PFSK-1 (cell line): ENCODE data around the gene FAM177B.

Source experiments
- POLR2AphosphoS5 ChIP-seq: IDR thresholded peaks from 2 replicates; pipeline ENCODE4 v1.6.1; 2012; ENCODE audit warnings: low read depth, mild to moderate bottlenecking, control low read depth, low read length, moderate library complexity
- SIN3A ChIP-seq: IDR thresholded peaks from 2 replicates; pipeline ENCODE4 v1.6.1; 2012; ENCODE audit warnings: mild to moderate bottlenecking, low read length, moderate library complexity, borderline replicate concordance; ENCODE audit not compliant: insufficient read depth
- TF ChIP-seq, protein P1 (sequence below), 2 experiments: IDR thresholded peaks; 2 replicates each; pipeline versions ENCODE4 v1.6.1 to v1.8.0; 2011 to 2012; ENCODE audit warnings: low read depth in 2 of 2, low read length in 2 of 2, control low read depth in 1 of 2, inconsistent platforms in 1 of 2, mild to moderate bottlenecking in 1 of 2, moderate library complexity in 1 of 2; ENCODE audit not compliant: insufficient read depth in 1 of 2

DNA sequence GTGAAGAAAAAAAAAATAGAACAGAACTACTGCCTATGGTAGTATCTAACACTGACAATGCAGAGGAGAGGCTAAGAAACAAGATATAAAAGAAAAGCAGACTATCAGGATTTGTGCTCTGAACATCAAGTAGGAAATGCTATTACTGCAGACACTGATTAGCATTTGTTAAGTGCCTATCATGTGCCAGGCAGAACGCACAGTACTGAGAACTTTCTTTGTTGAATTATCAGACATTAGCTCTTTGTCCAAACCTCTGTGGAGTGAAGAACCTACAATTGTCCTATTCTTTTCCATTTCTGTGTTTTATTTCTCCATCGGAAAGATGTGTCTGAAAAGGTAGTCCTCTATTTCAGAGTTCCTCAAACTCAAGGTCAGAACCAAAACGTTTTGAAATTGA is 47.4 kb downstream of the FAM177B start:
- TF ChIP-seq POLR2AphosphoS5 = no peak
- TF ChIP-seq, protein P1, sequence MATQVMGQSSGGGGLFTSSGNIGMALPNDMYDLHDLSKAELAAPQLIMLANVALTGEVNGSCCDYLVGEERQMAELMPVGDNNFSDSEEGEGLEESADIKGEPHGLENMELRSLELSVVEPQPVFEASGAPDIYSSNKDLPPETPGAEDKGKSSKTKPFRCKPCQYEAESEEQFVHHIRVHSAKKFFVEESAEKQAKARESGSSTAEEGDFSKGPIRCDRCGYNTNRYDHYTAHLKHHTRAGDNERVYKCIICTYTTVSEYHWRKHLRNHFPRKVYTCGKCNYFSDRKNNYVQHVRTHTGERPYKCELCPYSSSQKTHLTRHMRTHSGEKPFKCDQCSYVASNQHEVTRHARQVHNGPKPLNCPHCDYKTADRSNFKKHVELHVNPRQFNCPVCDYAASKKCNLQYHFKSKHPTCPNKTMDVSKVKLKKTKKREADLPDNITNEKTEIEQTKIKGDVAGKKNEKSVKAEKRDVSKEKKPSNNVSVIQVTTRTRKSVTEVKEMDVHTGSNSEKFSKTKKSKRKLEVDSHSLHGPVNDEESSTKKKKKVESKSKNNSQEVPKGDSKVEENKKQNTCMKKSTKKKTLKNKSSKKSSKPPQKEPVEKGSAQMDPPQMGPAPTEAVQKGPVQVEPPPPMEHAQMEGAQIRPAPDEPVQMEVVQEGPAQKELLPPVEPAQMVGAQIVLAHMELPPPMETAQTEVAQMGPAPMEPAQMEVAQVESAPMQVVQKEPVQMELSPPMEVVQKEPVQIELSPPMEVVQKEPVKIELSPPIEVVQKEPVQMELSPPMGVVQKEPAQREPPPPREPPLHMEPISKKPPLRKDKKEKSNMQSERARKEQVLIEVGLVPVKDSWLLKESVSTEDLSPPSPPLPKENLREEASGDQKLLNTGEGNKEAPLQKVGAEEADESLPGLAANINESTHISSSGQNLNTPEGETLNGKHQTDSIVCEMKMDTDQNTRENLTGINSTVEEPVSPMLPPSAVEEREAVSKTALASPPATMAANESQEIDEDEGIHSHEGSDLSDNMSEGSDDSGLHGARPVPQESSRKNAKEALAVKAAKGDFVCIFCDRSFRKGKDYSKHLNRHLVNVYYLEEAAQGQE (IDR thresholded peaks at IDR 0.05; ENCODE audit: insufficient read depth in 1 of 2, low read depth in 2 of 2, low read length in 2 of 2) = no peak
- TF ChIP-seq SIN3A = no peak
